K562 (cell line): ENCODE results near the gene CBX2.

Source experiments
- ARID2 ChIP-seq: fragments of 450-650 bp; IDR thresholded peaks from 2 replicates; pipeline ENCODE4 v1.6.1; 2017; ENCODE audit warnings: antibody characterized with exemption, mild to moderate bottlenecking
- CEBPG ChIP-seq, 3 experiments: fragments of 200-800 bp in 1 of 3; sonication (Bioruptor generic) in 1 of 3; sonication (generic) in 1 of 3; formaldehyde crosslinking in 1 of 3; IDR thresholded peaks in 2 of 3; conservative IDR thresholded peaks in 1 of 3; 2 replicates each; pipeline versions ENCODE4 v1.6.1 to v1.8.0; 2016 to 2022; ENCODE audit warnings: missing compliant biosample characterization in 2 of 3, missing genetic modification characterization in 2 of 3, mild to moderate bottlenecking in 1 of 3, missing genetic modification reagents in 1 of 3
- CTCF ChIP-seq, 3 experiments: IDR thresholded peaks in 2 of 3; conservative IDR thresholded peaks in 1 of 3; 2 replicates each; pipeline ENCODE4 v1.5.1; 2011 to 2012; ENCODE audit warnings: low read length in 3 of 3, mild to moderate bottlenecking in 3 of 3, control low read depth in 2 of 3, improper control_type of control experiment in 1 of 3, inconsistent platforms in 1 of 3, low read depth in 1 of 3, mixed read lengths in 1 of 3, moderate library complexity in 1 of 3; ENCODE audit not compliant: insufficient read depth in 2 of 3
- E2F1 ChIP-seq: sonication (generic); formaldehyde crosslinking; IDR thresholded peaks from 2 replicates; pipeline ENCODE4 v1.8.1; 2023; ENCODE audit warnings: mild to moderate bottlenecking, missing genetic modification reagents, moderate library complexity
- EZH2 ChIP-seq: IDR thresholded peaks from 2 replicates; pipeline ENCODE4 v1.6.1; 2012; ENCODE audit warnings: low read depth, mild to moderate bottlenecking, inconsistent platforms, low read length, borderline replicate concordance
- MLLT1 ChIP-seq, 2 experiments: fragments of 450-650 bp; IDR thresholded peaks; 2 replicates each; pipeline ENCODE4 v1.6.1; 2016
- PHF20 ChIP-seq: fragments of 450-650 bp; IDR thresholded peaks from 2 replicates; pipeline ENCODE4 v1.6.1; 2018; ENCODE audit not compliant: partially characterized antibody
- POLR2A ChIP-seq: fragments of 450-650 bp; conservative IDR thresholded peaks from 2 replicates; pipeline ENCODE4 v1.6.1; 2016
- SMARCA5 ChIP-seq: fragments of 450-650 bp; IDR thresholded peaks from 2 replicates; pipeline ENCODE4 v1.6.1; 2016
- ZNF23 ChIP-seq: fragments of 250-450 bp; sonication (Bioruptor Pico); IDR thresholded peaks from 2 replicates; pipeline ENCODE4 v1.4.0; 2020; ENCODE audit warnings: mild to moderate bottlenecking
- ZNF324 ChIP-seq: fragments of 250-450 bp; sonication (Bioruptor Pico); IDR thresholded peaks from 2 replicates; pipeline ENCODE4 v1.4.0; 2020; ENCODE audit warnings: mild to moderate bottlenecking

GRCh38 chr17:79752175-79752574 lies 25.8 kb upstream of the CBX2 start:
- no peak for TF ChIP-seq EZH2
- TF ChIP-seq CTCF (IDR thresholded peaks at IDR 0.05 in 2 of 3, conservative IDR thresholded peaks at IDR 0.05 in 1 of 3; ENCODE audit: insufficient read depth in 2 of 3, low read depth in 1 of 3, low read length in 3 of 3) = no peak
- no peak for TF ChIP-seq POLR2A
- TF ChIP-seq CEBPG (CRISPR knock-in tag; IDR thresholded peaks at IDR 0.05) = no peak
- no peak for TF ChIP-seq CEBPG (tag; conservative IDR thresholded peaks at IDR 0.05 in 1 of 2, IDR thresholded peaks at IDR 0.05 in 1 of 2)
- TF ChIP-seq E2F1 (CRISPR knock-in tag) = no peak
- TF ChIP-seq ARID2 = no peak
- no peak for TF ChIP-seq ZNF324
- TF ChIP-seq PHF20 = no peak
- no peak for TF ChIP-seq MLLT1 (IDR thresholded peaks at IDR 0.05)
- no peak for TF ChIP-seq SMARCA5
- TF ChIP-seq ZNF23 = no peak
